HCT116 (cell line): ENCODE results near the gene CDH4.

Source experiments
- EZH2 ChIP-seq: fragments of 200-600 bp; sonication (generic); IDR thresholded peaks from 2 replicates; pipeline ENCODE4 v1.6.1; 2017; ENCODE audit warnings: antibody characterized with exemption, mixed run types
- POLR2A ChIP-seq: IDR thresholded peaks from 2 replicates; pipeline ENCODE4 v1.7.0; 2011; ENCODE audit warnings: borderline replicate concordance; ENCODE audit not compliant: insufficient read depth, insufficient read length; ENCODE audit errors: extremely low read depth
- POLR2AphosphoS5 ChIP-seq: IDR thresholded peaks from 2 replicates; pipeline ENCODE4 v1.6.1; 2011; ENCODE audit warnings: mild to moderate bottlenecking, low read depth, low read length, moderate library complexity
- REST ChIP-seq: IDR thresholded peaks from 2 replicates; pipeline ENCODE4 v1.6.1; 2012; ENCODE audit warnings: low read depth
- SRF ChIP-seq: IDR thresholded peaks from 2 replicates; pipeline ENCODE4 v1.6.1; 2012; ENCODE audit warnings: low read depth
- ZFX ChIP-seq: fragments of 450-650 bp; IDR thresholded peaks from 2 replicates; pipeline ENCODE4 v1.6.1; 2017
- TF ChIP-seq, protein P1 (sequence below), 3 experiments: fragments of 200-600 bp in 1 of 3; sonication (generic) in 1 of 3; IDR thresholded peaks in 2 of 3; conservative IDR thresholded peaks in 1 of 3; 2 replicates each; pipeline ENCODE4 v1.5.1; 2012 to 2017; ENCODE audit warnings: low read depth in 2 of 3, low read length in 2 of 3, antibody characterized with exemption in 1 of 3, borderline replicate concordance in 1 of 3, control low read depth in 1 of 3, mild to moderate bottlenecking in 1 of 3, mixed read lengths in 1 of 3, mixed run types in 1 of 3, moderate library complexity in 1 of 3; ENCODE audit not compliant: insufficient read depth in 1 of 3
- TF ChIP-seq, protein P2 (sequence below): IDR thresholded peaks from 2 replicates; pipeline ENCODE4 v1.6.1; 2011; ENCODE audit warnings: mild to moderate bottlenecking, low read length, moderate library complexity; ENCODE audit not compliant: insufficient replicate concordance; ENCODE audit errors: extremely low read depth

DNA sequence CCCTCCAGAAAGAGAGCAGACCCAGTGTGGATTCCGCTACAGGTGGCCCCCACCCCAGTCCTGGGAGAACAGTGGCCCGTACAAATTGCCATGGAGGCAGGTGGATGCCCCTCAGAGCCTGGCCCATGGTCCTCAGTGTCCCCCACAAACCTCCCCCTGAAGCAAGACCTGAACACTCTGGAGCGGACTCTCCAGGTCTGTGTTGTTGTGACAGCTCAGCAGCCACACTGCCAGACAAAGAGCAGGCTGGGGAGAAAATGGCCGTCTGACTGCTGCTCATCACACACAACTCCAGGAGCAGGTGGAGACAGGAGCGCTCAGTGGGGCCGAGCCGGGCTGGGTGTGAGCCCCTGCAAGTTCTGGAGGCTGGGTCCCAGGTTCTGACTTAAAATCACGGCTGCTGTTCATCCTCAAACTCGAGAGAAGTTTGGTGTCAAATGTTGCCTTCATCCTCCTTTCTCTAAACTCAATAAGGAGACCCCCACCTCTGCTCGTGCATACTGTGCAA lies 241.8 kb downstream of the CDH4 start:
- TF ChIP-seq POLR2AphosphoS5 (no peak), ZFX (no peak), EZH2 (no peak), POLR2A (no peak), REST (no peak), SRF (no peak)
- TF ChIP-seq, protein P1, sequence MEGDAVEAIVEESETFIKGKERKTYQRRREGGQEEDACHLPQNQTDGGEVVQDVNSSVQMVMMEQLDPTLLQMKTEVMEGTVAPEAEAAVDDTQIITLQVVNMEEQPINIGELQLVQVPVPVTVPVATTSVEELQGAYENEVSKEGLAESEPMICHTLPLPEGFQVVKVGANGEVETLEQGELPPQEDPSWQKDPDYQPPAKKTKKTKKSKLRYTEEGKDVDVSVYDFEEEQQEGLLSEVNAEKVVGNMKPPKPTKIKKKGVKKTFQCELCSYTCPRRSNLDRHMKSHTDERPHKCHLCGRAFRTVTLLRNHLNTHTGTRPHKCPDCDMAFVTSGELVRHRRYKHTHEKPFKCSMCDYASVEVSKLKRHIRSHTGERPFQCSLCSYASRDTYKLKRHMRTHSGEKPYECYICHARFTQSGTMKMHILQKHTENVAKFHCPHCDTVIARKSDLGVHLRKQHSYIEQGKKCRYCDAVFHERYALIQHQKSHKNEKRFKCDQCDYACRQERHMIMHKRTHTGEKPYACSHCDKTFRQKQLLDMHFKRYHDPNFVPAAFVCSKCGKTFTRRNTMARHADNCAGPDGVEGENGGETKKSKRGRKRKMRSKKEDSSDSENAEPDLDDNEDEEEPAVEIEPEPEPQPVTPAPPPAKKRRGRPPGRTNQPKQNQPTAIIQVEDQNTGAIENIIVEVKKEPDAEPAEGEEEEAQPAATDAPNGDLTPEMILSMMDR (IDR thresholded peaks at IDR 0.05 in 2 of 3, conservative IDR thresholded peaks at IDR 0.05 in 1 of 3; ENCODE audit: borderline replicate concordance in 1 of 3, insufficient read depth in 1 of 3, low read depth in 2 of 3, low read length in 2 of 3) = no peak
- TF ChIP-seq, protein P2, sequence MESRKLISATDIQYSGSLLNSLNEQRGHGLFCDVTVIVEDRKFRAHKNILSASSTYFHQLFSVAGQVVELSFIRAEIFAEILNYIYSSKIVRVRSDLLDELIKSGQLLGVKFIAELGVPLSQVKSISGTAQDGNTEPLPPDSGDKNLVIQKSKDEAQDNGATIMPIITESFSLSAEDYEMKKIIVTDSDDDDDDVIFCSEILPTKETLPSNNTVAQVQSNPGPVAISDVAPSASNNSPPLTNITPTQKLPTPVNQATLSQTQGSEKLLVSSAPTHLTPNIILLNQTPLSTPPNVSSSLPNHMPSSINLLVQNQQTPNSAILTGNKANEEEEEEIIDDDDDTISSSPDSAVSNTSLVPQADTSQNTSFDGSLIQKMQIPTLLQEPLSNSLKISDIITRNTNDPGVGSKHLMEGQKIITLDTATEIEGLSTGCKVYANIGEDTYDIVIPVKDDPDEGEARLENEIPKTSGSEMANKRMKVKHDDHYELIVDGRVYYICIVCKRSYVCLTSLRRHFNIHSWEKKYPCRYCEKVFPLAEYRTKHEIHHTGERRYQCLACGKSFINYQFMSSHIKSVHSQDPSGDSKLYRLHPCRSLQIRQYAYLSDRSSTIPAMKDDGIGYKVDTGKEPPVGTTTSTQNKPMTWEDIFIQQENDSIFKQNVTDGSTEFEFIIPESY = no peak
